Subcutaneous adipose tissue (tissue), 4 donors: Measurements from ENCODE around the gene ARL5C. TPM values are rescaled to one million over a fixed set of nuclear protein-coding genes. Genes with fewer than 3 reads are reported as not detected.

Source experiments
- total RNA-seq, 4 donors: library from RNA; depleted of rRNA; stranded (reverse); fragments of >200 nt; gene quantifications; one replicate each; pipeline ENCODE4 v1.1.0, GENCODE V29; 2016
- TF ChIP-seq, protein P1 (sequence below): fragments of 450-650 bp; IDR thresholded peaks from one replicate; pipeline ENCODE4 v1.5.1; 2016; ENCODE audit warnings: low read depth, mild to moderate bottlenecking, control low read depth, antibody characterized with exemption, moderate library complexity

Gene ARL5C
- total RNA-seq, 4 donors from 2014 or later, result not detected

DNA sequence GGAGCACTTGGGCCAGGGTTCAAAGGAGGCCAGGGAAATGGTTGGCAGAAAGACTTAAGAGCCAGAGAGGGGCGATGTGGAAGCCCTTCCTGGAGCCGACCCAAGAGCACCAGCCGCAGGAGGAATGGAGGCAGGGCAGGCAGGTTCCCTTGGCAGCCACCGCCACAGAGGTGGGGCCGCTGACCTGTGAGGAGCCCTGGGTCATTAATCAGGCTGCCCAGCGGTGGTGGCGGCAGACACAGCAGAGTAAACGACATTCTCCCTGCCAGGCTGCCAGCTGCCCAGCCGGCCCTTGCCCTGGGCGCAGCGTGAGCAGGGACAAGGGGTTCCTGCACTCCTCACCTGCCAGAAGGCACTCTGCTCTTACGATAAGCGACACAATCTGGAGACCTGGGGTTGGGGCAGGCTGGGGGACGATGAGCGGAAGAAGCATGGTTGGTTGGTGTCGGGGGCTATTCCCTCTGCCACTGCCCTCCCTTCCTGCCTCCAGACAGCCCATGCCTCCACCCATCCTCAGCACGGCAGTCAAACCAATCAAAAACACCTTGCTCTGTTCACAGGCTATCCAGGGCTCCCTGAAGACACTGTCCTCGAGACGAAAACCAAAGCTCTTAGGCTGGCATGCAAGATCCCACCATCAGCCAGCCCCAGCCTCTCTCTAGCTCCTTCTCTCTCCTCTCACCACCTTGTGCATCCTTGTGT is 55.4 kb downstream of the ARL5C start:
- TF ChIP-seq, protein P1, sequence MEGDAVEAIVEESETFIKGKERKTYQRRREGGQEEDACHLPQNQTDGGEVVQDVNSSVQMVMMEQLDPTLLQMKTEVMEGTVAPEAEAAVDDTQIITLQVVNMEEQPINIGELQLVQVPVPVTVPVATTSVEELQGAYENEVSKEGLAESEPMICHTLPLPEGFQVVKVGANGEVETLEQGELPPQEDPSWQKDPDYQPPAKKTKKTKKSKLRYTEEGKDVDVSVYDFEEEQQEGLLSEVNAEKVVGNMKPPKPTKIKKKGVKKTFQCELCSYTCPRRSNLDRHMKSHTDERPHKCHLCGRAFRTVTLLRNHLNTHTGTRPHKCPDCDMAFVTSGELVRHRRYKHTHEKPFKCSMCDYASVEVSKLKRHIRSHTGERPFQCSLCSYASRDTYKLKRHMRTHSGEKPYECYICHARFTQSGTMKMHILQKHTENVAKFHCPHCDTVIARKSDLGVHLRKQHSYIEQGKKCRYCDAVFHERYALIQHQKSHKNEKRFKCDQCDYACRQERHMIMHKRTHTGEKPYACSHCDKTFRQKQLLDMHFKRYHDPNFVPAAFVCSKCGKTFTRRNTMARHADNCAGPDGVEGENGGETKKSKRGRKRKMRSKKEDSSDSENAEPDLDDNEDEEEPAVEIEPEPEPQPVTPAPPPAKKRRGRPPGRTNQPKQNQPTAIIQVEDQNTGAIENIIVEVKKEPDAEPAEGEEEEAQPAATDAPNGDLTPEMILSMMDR, result no peak

GRCh38 chr17:39108461-39109375 is 57.2 kb downstream of the ARL5C start:
- TF ChIP-seq, protein P1, result no peak

- TF ChIP-seq, protein P1, result no peak
Observed at GRCh38 chr17:39107973-39108372, 58.0 kb downstream of the ARL5C start.

- TF ChIP-seq, protein P1, result no peak
Observed at GRCh38 chr17:39107155-39107554, 58.8 kb downstream of the ARL5C start.

Other genes with a start within 250 kb of the ARL5C start
- gene FBXO47, start 198.8 kb downstream of the ARL5C start, total RNA-seq, result under 1 TPM in 1 of 4 donors, not detected in 3; 0.17 TPM
- 10 to 100 TPM in 1 of 4 donors, 1 to 10 TPM in 3; 1.7 to 13.3 (median 5.6) TPM for gene PLXDC1, start 14.5 kb downstream of the ARL5C start, total RNA-seq
- 1 to 10 TPM; 2.6 to 7.3 (median 5.8) TPM for gene CACNB1, start 31.5 kb upstream of the ARL5C start, total RNA-seq
- 1,000 to 10,000 TPM; 2,570 to 3,363 (median 3,072) TPM for gene RPL19, start 34.1 kb upstream of the ARL5C start, total RNA-seq
- gene STAC2, start 59.8 kb upstream of the ARL5C start, total RNA-seq, result under 1 TPM in 1 of 4 donors, not detected in 3; 0.85 TPM
- gene FBXL20, start 235.5 kb upstream of the ARL5C start, total RNA-seq, result 10 to 100 TPM; 20.2 to 29.8 (median 25.6) TPM